Ovary (tissue), 3 donors: ENCODE results near the gene EVI5.

Source experiments
- EP300 ChIP-seq: sonication (generic); formaldehyde crosslinking; IDR thresholded peaks from one replicate; pipeline ENCODE4 v1.6.1; 2017; ENCODE audit warnings: antibody characterized with exemption
- POLR2A ChIP-seq: fragments of 450-650 bp; IDR thresholded peaks from one replicate; pipeline ENCODE4 v1.6.1; 2017; ENCODE audit warnings: antibody characterized with exemption, mild to moderate bottlenecking, moderate library complexity
- TF ChIP-seq, protein P1 (sequence below), 3 donors: fragments of 450-650 bp in 2 of 3; fragments of 200-600 bp in 1 of 3; IDR thresholded peaks; one replicate each; pipeline versions ENCODE4 v1.5.1 to v1.8.0; 2016 to 2022; ENCODE audit warnings: antibody characterized with exemption in 3 of 3, mild to moderate bottlenecking in 1 of 3
- donor health status: DM: no; HTN: no; CAD: no.

DNA sequence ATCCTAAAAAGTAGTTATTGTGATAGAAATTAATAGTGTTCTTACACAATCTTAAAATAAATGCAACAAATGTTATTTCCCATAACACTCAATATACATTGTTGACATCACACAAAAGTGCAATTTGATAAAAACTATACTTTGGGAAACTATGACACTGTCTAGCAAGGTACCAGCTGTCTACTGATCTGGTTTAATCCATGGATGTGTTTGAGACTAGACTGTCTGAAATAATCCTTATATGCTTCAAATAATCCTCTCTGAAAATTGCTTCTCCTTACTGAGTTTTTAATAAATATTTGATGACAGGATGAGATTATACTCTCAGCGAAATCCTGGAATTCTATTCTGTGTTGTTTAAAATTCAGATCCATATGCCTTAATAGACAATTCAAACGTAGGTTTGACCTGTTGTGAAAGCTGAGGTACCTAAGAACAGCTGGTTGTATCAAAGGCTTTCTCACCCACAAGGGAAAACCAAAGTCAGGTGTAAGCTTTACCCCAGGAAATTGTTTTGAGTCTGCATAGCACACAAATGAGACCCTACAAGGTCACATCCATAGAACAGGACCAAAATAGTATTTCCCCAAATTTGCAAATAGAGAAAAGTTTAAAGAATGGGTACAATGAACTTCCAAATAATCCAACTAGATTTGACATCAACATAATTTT is 289.4 kb downstream of the EVI5 start:
- TF ChIP-seq, protein P1, sequence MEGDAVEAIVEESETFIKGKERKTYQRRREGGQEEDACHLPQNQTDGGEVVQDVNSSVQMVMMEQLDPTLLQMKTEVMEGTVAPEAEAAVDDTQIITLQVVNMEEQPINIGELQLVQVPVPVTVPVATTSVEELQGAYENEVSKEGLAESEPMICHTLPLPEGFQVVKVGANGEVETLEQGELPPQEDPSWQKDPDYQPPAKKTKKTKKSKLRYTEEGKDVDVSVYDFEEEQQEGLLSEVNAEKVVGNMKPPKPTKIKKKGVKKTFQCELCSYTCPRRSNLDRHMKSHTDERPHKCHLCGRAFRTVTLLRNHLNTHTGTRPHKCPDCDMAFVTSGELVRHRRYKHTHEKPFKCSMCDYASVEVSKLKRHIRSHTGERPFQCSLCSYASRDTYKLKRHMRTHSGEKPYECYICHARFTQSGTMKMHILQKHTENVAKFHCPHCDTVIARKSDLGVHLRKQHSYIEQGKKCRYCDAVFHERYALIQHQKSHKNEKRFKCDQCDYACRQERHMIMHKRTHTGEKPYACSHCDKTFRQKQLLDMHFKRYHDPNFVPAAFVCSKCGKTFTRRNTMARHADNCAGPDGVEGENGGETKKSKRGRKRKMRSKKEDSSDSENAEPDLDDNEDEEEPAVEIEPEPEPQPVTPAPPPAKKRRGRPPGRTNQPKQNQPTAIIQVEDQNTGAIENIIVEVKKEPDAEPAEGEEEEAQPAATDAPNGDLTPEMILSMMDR (IDR thresholded peaks at IDR 0.05): no peak
- TF ChIP-seq POLR2A (no peak), EP300 (no peak)
